Uterus (tissue), 4 donors: ENCODE results near the gene FBLN5. TPM values are rescaled to one million over a fixed set of nuclear protein-coding genes. Genes with fewer than 3 reads are reported as not detected.

Experiments used
- DNase-seq, 2 donors: peaks; one replicate each; pipeline ENCODE4 v3.0.0-alpha.2; 2019 to 2020
- H3K27ac ChIP-seq, 2 donors: fragments of 200-600 bp; sonication (generic); 1 replicate in 1 of 2; 2 replicates in 1 of 2; pipeline ENCODE4 v1.5.1; 2016 to 2018
- H3K27me3 ChIP-seq, 2 donors: fragments of 200-600 bp; sonication (generic); one replicate each; pipeline ENCODE4 v1.5.1; 2018 to 2019; ENCODE audit warnings: control low read depth in 1 of 2
- H3K36me3 ChIP-seq, 2 donors: fragments of 200-600 bp; sonication (generic); one replicate each; pipeline ENCODE4 v1.5.1; 2019; ENCODE audit warnings: control low read depth in 1 of 2
- H3K4me1 ChIP-seq, 2 donors: fragments of 200-600 bp; sonication (generic); one replicate each; pipeline ENCODE4 v1.5.1; 2018 to 2019; ENCODE audit warnings: control low read depth in 1 of 2
- H3K4me3 ChIP-seq, 2 donors: fragments of 200-600 bp; sonication (generic); 1 replicate in 1 of 2; 2 replicates in 1 of 2; pipeline ENCODE4 v1.5.1; 2018 to 2019; ENCODE audit warnings: mild to moderate bottlenecking in 1 of 2
- H3K9me3 ChIP-seq, 2 donors: fragments of 200-600 bp; sonication (generic); one replicate each; pipeline ENCODE4 v1.5.1; 2019; ENCODE audit warnings: control low read depth in 1 of 2
- POLR2A ChIP-seq, 2 donors: fragments of 450-650 bp; IDR thresholded peaks; one replicate each; pipeline ENCODE4 v1.6.1; 2016; ENCODE audit warnings: antibody characterized with exemption in 2 of 2, mild to moderate bottlenecking in 1 of 2, moderate library complexity in 1 of 2
- intact Hi-C: fragments of 100-400 bp; cut with DNase I; formaldehyde crosslinking; loops from one replicate; pipeline ENCODE4 v1.15.1; 2023; ENCODE audit warnings: low total_unique reads
- total RNA-seq, 4 donors: library from RNA; depleted of rRNA in 3 of 4; stranded (reverse); fragments of >200 nt in 3 of 4; gene quantifications; one replicate each; pipeline versions ENCODE4 v1.1.0 to v1.2.4, GENCODE V29; 2014 to 2023
- TF ChIP-seq, protein P1 (sequence below), 4 experiments: fragments of 200-600 bp in 2 of 4; fragments of 450-650 bp in 2 of 4; sonication (generic) in 2 of 4; IDR thresholded peaks; one replicate each; pipeline ENCODE4 v1.5.1; 2016 to 2019; ENCODE audit warnings: antibody characterized with exemption in 4 of 4, mild to moderate bottlenecking in 2 of 4, moderate library complexity in 1 of 4
- donor health status: DM: yes; HTN: yes; CAD: no.

FBLN5 gene
- total RNA-seq, 4 donors from 2014 or later = 48.0 to 304 (median 165) TPM

- Histone ChIP-seq H3K4me1 (peaks cover 4 to 20% of the 10 kb centered on the region in 2 donors), H3K36me3 (no peaks in the 10 kb centered on the region), H3K4me3 (no peak overlapping the region), H3K9me3 (no peaks in the 10 kb centered on the region), H3K27me3 (no peaks in the 10 kb centered on the region), H3K27ac (peak overlapping the region; percentile 63 to 78)
- intact Hi-C loops = no loop called here
- DNase-seq = peak; percentile 44 to 63
- TF ChIP-seq POLR2A (IDR thresholded peaks at IDR 0.05) = no peak
- TF ChIP-seq, protein P1, sequence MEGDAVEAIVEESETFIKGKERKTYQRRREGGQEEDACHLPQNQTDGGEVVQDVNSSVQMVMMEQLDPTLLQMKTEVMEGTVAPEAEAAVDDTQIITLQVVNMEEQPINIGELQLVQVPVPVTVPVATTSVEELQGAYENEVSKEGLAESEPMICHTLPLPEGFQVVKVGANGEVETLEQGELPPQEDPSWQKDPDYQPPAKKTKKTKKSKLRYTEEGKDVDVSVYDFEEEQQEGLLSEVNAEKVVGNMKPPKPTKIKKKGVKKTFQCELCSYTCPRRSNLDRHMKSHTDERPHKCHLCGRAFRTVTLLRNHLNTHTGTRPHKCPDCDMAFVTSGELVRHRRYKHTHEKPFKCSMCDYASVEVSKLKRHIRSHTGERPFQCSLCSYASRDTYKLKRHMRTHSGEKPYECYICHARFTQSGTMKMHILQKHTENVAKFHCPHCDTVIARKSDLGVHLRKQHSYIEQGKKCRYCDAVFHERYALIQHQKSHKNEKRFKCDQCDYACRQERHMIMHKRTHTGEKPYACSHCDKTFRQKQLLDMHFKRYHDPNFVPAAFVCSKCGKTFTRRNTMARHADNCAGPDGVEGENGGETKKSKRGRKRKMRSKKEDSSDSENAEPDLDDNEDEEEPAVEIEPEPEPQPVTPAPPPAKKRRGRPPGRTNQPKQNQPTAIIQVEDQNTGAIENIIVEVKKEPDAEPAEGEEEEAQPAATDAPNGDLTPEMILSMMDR (IDR thresholded peaks at IDR 0.05) = no peak
Observed at GRCh38 chr14:91897106-91897701, 50.3 kb downstream of the FBLN5 start.

DNA sequence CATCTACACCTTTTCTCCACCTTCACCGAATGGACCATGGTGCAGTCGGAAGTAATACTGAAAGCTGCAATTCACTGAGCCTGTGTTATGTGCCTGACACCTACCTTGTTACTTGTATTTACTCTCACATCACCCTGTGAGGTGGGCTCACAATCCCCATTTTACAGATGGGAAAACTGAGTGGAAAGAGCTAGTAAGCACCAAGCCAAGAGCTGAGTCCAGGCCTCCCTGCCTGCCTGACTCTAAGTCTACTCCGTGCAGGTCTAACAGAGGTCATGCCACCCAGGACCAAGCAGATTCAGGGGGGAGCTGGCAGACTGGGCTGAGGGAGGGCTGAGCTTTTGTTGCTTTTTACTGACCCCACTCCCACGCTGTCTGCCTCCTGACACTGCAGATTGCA, 51.1 kb downstream of the FBLN5 start:
- intact Hi-C loops = no loop called here
- peaks cover 4 to 16% of the 10 kb centered on the region in 2 donors for H3K4me1 ChIP-seq
- H3K36me3 ChIP-seq = no peaks in the 10 kb centered on the region
- H3K9me3 ChIP-seq = no peaks in the 10 kb centered on the region
- H3K4me3 ChIP-seq = no peak overlapping the region
- no peaks in the 10 kb centered on the region for H3K27me3 ChIP-seq
- H3K27ac ChIP-seq = peak overlapping the region; percentile 63 to 78
- no peak for TF ChIP-seq POLR2A (IDR thresholded peaks at IDR 0.05)
- TF ChIP-seq, protein P1 (IDR thresholded peaks at IDR 0.05) = no peak
- DNase-seq = no peak

- Histone ChIP-seq H3K36me3 (no peaks in the 10 kb centered on the region), H3K27me3 (no peaks in the 10 kb centered on the region), H3K27ac (peak overlapping the region; percentile 19 to 29), H3K4me3 (no peak overlapping the region), H3K9me3 (no peaks in the 10 kb centered on the region), H3K4me1 (peaks cover 0 to 4% of the 10 kb centered on the region in 2 donors)
- DNase-seq = no peak
- intact Hi-C loops = no loop called here
- TF ChIP-seq POLR2A (IDR thresholded peaks at IDR 0.05) = no peak
- TF ChIP-seq, protein P1 (IDR thresholded peaks at IDR 0.05) = no peak
Observed at GRCh38 chr14:91893669-91894068, 53.8 kb downstream of the FBLN5 start.

DNA sequence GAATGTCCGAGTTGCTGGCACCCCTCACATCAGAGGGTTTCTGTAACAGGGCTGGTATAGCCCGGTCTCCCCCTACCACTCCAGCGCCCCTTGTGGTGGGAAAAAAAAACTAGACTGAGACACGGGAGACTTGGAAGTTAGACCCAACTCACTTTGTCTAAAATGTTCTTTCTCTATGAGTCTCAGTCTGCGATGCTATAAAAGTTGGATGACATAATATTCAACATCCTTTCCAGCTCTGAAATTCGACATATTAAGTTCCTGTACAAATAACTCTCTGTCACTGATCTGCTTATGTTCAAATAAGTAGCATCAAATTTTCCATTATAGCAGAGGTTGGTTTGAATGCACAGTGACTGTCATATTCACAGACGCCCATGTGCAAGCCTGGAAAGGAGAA, 54.5 kb downstream of the FBLN5 start:
- Histone ChIP-seq H3K4me1 (peaks cover 0 to 4% of the 10 kb centered on the region in 2 donors), H3K36me3 (no peaks in the 10 kb centered on the region), H3K4me3 (no peak overlapping the region), H3K27ac (peak overlapping the region; percentile 29 to 52), H3K27me3 (no peaks in the 10 kb centered on the region), H3K9me3 (no peaks in the 10 kb centered on the region)
- TF ChIP-seq, protein P1 (IDR thresholded peaks at IDR 0.05) = no peak
- no peak for TF ChIP-seq POLR2A (IDR thresholded peaks at IDR 0.05)
- no peak for DNase-seq
- intact Hi-C loops = no loop called here

GRCh38 chr14:91891721-91892220, 55.7 kb downstream of the FBLN5 start:
- H3K4me1 ChIP-seq = no peaks in the 10 kb centered on the region
- no peaks in the 10 kb centered on the region for H3K27me3 ChIP-seq
- no peak for DNase-seq
- H3K27ac ChIP-seq = peak overlapping the region; percentile 52 to 74
- no peaks in the 10 kb centered on the region for H3K9me3 ChIP-seq
- TF ChIP-seq, protein P1 (IDR thresholded peaks at IDR 0.05) = no peak
- no peak for TF ChIP-seq POLR2A (IDR thresholded peaks at IDR 0.05)
- intact Hi-C loops = no loop called here
- H3K4me3 ChIP-seq = no peak overlapping the region
- H3K36me3 ChIP-seq = no peaks in the 10 kb centered on the region
